Measurements from ENCODE around the gene SLC25A43.
"Not testable (repeated sequence)": the region's sequence is repeated elsewhere in the genome, so short reads cannot be mapped to it uniquely, and the experiment has no call there.

The SLC25A43 gene

GRCh38 chrX:119467842-119468550 lies 68.9 kb downstream of the SLC25A43 start, which contains the start of gene SLC25A5:
Gene SLC25A5 (plus strand): TSS chrX:119468444. CDS start chrX:119468516, 72 bp downstream.
- peak; percentile 84 for DNase-seq (ENCODE audit: low spot score)

DNA sequence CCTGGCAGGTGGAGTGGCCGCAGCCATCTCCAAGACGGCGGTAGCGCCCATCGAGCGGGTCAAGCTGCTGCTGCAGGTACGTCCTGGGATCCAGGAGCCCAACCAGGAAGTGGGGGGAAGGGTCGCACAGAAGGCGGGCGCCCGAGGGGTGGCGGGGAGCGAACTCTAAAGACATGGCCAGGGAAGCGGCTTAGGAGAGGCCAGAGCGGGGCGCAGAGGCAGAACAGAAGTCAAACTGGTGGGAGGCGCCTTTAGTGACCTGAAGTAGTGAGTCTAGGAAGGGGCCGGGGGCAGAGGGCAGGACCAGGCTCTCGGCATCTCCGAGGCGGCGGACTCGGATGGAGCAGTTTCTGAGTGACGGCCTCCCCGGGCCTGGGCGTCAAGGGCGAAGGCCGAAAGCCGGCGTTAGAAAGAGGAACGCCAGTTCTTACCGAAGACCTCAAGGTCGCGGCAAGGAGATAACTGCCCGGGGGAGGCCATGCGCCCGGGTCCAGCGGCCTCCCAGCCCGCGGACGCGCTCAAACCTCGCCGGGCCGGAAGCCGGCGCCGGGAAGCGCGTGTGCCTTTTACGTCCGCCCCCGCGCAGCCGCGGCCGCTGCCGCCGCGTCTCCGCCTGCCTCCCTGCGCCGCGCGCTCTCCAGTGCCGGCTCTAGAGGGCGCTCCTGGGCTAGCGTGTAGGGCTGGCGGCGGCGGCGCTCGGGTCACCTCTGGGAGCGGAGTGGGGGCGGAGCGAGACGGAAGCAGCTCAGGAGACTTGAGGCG lies 69.6 kb downstream of the SLC25A43 start:
- DNase-seq (ENCODE audit: low spot score): peak; percentile 75

GRCh38 chrX:119469313-119469635 lies 70.1 kb downstream of the SLC25A43 start:
- DNase-seq (ENCODE audit: low spot score): no peak

GRCh38 chrX:119474615-119475388 lies 75.7 kb downstream of the SLC25A43 start:
- no peak for DNase-seq (ENCODE audit: low spot score)

DNA sequence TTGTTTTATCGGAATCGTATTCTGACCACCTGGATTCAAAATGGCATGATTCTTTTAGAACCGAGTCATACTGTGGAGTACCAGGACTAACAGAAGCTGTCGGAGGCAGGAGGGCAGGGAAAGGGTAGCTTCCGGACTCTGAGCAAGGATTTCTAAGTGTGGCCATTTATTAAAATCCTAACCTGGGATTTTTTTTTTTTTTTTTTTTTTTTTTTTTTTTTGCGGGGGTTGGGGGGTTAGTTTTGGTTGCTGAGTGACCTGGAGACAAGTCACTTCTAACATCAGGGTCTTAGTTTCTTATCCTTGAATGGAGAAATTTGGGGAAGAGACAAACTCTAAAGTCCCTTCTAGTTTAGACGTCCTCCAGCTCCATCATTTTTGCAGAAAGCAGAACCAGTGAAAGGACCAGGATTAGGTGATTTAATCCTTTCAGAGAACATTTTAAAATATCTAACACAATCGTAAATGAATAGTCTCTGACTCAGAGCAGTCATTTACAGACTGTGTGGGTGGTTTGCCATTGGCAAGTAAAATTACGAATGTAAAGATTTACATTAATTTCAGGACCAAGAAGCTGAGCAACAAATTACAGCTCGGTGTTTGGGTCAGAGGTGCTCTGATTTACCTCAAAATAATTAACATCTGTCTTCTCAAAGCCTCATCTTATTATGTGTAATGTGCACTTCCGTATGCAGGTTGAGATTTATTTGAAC lies 76.4 kb downstream of the SLC25A43 start:
- no peak for DNase-seq (ENCODE audit: low spot score)

- no peak for DNase-seq (ENCODE audit: low spot score)
These were observed 78.7 kb downstream of the SLC25A43 start for GRCh38 chrX:119477812-119478232.

GRCh38 chrX:119478504-119478903 lies 79.4 kb downstream of the SLC25A43 start:
- no peak for DNase-seq (ENCODE audit: low spot score)

DNA sequence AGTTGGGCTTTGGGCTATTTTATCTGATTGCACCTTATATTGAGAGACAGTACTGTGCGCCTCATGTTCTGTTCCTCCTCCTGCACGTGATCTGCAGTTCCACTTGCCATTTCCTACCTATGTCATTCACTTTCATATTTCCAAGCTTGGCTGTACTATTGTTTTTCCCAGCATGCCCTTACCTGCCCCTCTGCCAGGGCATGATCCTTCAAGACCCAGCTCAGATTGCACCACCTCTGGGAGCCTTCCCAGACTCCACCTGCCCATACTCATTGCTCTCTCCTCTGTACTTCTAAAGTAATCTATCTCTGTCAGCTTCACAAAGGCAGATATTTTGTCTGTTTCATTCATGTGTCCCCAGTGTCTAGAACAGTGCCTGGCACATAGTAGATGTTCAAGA lies 80.7 kb downstream of the SLC25A43 start:
- no peak for DNase-seq (ENCODE audit: low spot score)

DNA sequence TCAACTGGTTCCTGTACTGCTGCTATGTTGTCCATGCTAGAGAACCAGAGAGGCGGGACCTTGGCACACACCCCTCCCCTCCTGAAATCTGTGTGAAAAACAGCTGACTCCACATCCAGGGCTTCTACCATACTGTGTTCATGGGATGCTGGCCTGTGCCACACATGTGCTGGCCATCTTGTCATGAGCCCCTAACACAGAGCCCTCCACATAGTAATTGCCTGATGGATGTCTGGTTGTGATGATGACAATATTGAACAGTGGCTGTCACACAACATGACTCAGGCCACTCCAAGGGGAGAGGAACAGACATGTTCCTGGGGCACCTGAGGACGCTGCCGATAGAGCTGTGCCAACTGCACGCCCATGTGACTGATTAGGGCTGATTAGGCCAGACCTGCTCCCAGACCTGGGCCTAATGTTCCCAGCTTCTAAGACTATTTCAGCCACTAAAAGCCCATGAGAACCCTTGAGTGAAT lies 82.2 kb downstream of the SLC25A43 start:
- no peak for DNase-seq (ENCODE audit: low spot score)

DNA sequence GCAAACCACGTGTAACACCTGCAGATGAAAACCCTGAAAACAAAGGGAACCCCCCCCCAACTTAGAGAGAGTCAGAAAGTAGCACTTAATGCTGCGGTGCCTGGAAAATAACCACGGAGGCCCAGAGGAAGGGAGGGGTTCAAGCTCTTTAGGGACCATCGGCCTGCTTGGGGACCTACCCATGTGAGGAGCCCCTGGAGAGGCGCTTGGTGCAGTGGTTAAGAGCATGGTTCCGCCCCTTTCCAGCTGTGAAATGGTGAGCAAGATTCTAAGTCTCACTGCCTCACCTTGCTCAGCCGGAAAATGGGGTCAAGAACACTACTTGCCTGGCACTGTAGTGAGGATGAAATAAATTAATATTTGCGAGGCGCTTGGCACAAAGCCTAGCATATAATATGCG lies 82.9 kb downstream of the SLC25A43 start:
- no peak for DNase-seq (ENCODE audit: low spot score)

DNA sequence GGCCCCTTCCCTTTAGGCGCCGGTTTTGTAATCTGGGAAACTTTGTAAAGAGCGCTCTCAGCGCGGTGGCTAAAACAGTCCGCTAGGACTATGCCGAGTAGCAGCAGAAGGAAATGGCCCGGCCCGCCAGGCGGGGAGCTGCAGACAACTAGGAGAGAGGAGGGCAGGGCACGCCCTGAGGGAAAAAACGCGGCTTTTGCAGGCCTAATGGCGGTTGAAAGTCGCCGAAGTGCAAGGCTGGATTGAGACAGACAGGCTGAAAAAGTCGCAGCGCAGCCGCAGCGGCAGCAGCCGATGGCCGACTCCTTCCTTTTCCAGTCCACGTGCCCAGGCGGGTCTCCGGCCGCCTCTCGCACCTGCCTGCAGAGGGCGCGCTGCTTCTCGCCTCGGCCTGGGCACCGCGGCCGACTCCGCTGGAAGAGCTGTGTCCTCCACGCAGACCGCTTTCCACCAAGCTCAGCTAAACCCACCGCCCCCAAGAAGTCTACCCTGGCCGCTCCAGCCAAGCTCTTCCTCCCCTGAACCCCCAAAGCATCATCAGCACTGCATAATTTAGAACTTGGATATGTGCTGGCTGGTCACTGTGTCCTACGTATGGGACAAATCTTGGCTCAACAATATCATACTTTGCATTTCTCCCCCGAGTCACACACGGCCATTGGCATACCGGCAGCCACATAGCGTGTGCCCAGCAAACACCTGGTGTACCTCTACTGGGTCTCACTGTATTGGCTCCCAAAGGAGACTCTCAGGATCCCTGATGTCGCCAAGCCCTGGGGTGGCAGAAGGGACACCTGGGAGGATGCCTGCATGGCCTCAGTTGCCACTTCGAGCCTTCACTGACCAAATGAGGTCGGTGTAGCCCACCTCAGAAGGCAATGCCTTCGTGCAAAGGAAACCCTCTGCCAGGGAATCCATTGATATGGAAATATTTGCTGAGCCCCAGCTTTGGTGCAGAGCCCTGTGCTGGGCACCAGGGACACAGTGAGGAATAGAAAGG lies 83.6 kb downstream of the SLC25A43 start:
- peak; percentile 53 for DNase-seq (ENCODE audit: low spot score)

GRCh38 chrX:119486745-119487144 lies 87.6 kb downstream of the SLC25A43 start:
- DNase-seq (ENCODE audit: low spot score): no peak

GRCh38 chrX:119487766-119488165 lies 88.6 kb downstream of the SLC25A43 start:
- DNase-seq (ENCODE audit: low spot score): not testable (repeated sequence)

- DNase-seq (ENCODE audit: low spot score): peak; percentile 11
These were observed 89.6 kb downstream of the SLC25A43 start for GRCh38 chrX:119488749-119489148.

- DNase-seq (ENCODE audit: low spot score): no peak
These were observed 90.3 kb downstream of the SLC25A43 start for GRCh38 chrX:119489212-119490074.

DNA sequence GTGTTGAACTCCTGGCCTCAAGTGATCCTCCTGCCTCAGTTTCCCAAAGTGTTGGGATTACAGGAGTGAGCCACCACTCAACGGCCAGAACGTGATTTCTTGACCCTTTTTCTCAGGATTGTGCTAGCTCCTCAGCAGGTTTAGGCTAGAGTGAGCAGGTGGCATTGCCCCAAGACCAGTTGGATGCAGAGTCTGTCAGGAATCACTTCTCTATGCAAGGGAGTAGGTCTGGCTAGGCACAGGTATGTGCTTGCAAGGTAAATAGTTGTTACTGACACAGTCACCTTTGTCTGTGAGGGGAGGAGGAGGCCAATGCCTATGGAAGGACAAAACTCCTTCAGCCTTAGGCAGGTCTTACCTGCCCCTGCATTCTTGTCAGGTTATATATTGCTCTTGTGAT lies 93.3 kb downstream of the SLC25A43 start:
- DNase-seq (ENCODE audit: low spot score): no peak

DNA sequence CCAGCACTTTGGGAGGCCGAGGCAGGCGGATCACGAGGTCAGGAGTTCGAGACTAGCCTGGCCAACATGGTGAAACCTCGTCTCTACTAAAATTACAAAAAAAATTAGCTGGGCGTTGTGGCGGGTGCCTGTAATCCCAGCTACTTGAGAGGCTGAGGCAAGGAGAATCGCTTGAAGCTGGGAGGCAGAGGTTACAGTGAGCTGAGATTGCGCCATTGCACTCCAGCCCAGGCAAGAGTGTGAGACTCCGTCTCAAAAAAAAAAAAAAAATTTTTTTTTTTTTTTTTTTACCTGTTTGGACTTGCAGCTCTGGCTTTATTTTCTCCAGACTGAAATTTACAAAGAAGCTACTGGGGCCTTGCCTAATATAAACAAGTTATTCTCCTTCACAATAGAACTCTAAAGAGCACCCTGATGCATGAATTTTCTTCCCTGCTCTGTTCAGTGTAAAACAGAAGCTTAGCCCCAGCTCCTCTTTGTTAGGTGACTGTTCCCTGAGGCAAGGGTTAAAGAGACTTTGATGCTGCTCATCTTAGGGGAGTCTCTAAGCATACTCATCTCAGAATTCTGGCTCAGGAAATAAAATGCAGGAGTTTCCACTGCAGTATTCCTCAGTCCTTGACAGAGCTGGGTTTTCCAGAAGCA lies 94.8 kb downstream of the SLC25A43 start:
- not testable (repeated sequence) for DNase-seq (ENCODE audit: low spot score)

GRCh38 chrX:119495734-119496726 lies 96.9 kb downstream of the SLC25A43 start:
- no peak for DNase-seq (ENCODE audit: low spot score)

All from germinal center (tissue), 1 donor.